CD8-positive, alpha-beta memory T cell (primary cell): ENCODE measurements around the gene MED26. TPM values are rescaled to one million over a fixed set of nuclear protein-coding genes. Genes with fewer than 3 reads are reported as not detected.

Experiments used
- polyA plus RNA-seq: library from polyadenylated mRNA; unstranded; fragments of 300-500 nt; fragmentation: Illumina TruSeq; gene quantifications from one replicate; pipeline ENCODE4 v1.2.3, GENCODE V29; 2021
- total RNA-seq, 2 experiments: library from RNA; stranded (reverse); gene quantifications; one replicate each; pipeline ENCODE4 v1.2.3, GENCODE V29; 2021

Gene MED26
- total and polyA plus RNA-seq, 3 experiments from 2014 or later = 3.1 to 17.1 (median 14.7) TPM

Other genes with a start within 250 kb of the MED26 start
- gene EPS15L1, start 156.2 kb downstream of the MED26 start, total RNA-seq = 10 to 100 TPM; 31.7 to 34.7 TPM
- 12.1 TPM for gene EPS15L1, start 156.2 kb downstream of the MED26 start, polyA plus RNA-seq
- gene CALR3, start 132.0 kb downstream of the MED26 start, total RNA-seq = not detected
- not detected for gene CALR3, start 132.0 kb downstream of the MED26 start, polyA plus RNA-seq
- 1 to 10 TPM; 5.1 to 5.4 TPM for gene C19orf44, start 131.8 kb downstream of the MED26 start, total RNA-seq
- gene C19orf44, start 131.8 kb downstream of the MED26 start, polyA plus RNA-seq = 1.3 TPM
- gene CHERP, start 85.8 kb downstream of the MED26 start, total RNA-seq = 10 to 100 TPM; 73.1 to 74.2 TPM
- 20.3 TPM for gene CHERP, start 85.8 kb downstream of the MED26 start, polyA plus RNA-seq
- gene SLC35E1, start 55.8 kb downstream of the MED26 start, total RNA-seq = 10 to 100 TPM; 41.9 to 43.8 TPM
- 30.6 TPM for gene SLC35E1, start 55.8 kb downstream of the MED26 start, polyA plus RNA-seq
- gene SMIM7, start 31.9 kb upstream of the MED26 start, total RNA-seq = 10 to 100 TPM; 61.7 to 64.5 TPM
- 64.5 TPM for gene SMIM7, start 31.9 kb upstream of the MED26 start, polyA plus RNA-seq
- gene TMEM38A, start 32.9 kb upstream of the MED26 start, total RNA-seq = under 1 TPM; 0.50 to 0.60 TPM
- not detected for gene TMEM38A, start 32.9 kb upstream of the MED26 start, polyA plus RNA-seq
- gene NWD1, start 91.6 kb upstream of the MED26 start, total RNA-seq = not detected
- gene NWD1, start 91.6 kb upstream of the MED26 start, polyA plus RNA-seq = not detected
- 10 to 100 TPM; 32.9 to 34.8 TPM for gene SIN3B, start 201.2 kb upstream of the MED26 start, total RNA-seq
- 5.0 TPM for gene SIN3B, start 201.2 kb upstream of the MED26 start, polyA plus RNA-seq